SK-N-SH (cell line): ENCODE data around the gene RREB1. TPM values are rescaled to one million over a fixed set of nuclear protein-coding genes. Genes with fewer than 3 reads are reported as not detected.

Experiments used
- CTCF ChIA-PET: fragments of 300-600, 350-600 bp; formaldehyde crosslinking; extraction: SDS; loops from one replicate; lab custom pipeline; 2021; lab: Yijun Ruan, JAX
- POLR2A ChIA-PET: fragments of 350-600 bp; sonication (Branson Sonifier 250); formaldehyde crosslinking; extraction: SDS; loops from one replicate; lab custom pipeline; 2020; ENCODE audit warnings: antibody characterized with exemption, inconsistent platforms; lab: Yijun Ruan, JAX
- DNase-seq: peaks from one replicate; pipeline ENCODE4 v3.0.0; 2012
- H2AFZ ChIP-seq: fragments of 200-600 bp; sonication (generic); 2 replicates; pipeline ENCODE4 v1.8.1; 2016; ENCODE audit warnings: antibody characterized with exemption, mild to moderate bottlenecking, low read depth
- H3F3A ChIP-seq: fragments of 200-600 bp; sonication (generic); replicated peaks from 2 replicates; pipeline ENCODE3; 2016; ENCODE audit warnings: antibody characterized with exemption, mild to moderate bottlenecking; ENCODE audit not compliant: insufficient read depth
- H3K27ac ChIP-seq, 2 experiments: fragments of 200-500 bp in 1 of 2; fragments of 200-600 bp in 1 of 2; sonication (Bioruptor generic) in 1 of 2; sonication (generic), shearing (Covaris generic) in 1 of 2; 2 replicates each; pipeline versions ENCODE4 v1.5.1 to v1.6.1; 2014 to 2016; ENCODE audit warnings: low read depth in 2 of 2, inconsistent platforms in 1 of 2, low read length in 1 of 2, mild to moderate bottlenecking in 1 of 2, mixed read lengths in 1 of 2
- H3K27me3 ChIP-seq: fragments of 200-600 bp; sonication (generic), shearing (Covaris generic); 2 replicates; pipeline ENCODE4 v1.6.1; 2016; ENCODE audit warnings: mixed run types; ENCODE audit not compliant: insufficient read depth
- H3K36me3 ChIP-seq, 2 experiments: fragments of 200-500 bp in 1 of 2; fragments of 200-600 bp in 1 of 2; sonication (Bioruptor generic) in 1 of 2; sonication (generic) in 1 of 2; replicated peaks in 1 of 2; 2 replicates each; pipeline versions ENCODE3 to v1.5.1; 2014 to 2016; ENCODE audit warnings: low read length in 1 of 2, mild to moderate bottlenecking in 1 of 2; ENCODE audit not compliant: insufficient read depth in 2 of 2, control insufficient read depth in 1 of 2
- H3K4me1 ChIP-seq, 2 experiments: fragments of 200-500 bp in 1 of 2; fragments of 200-600 bp in 1 of 2; sonication (Bioruptor generic) in 1 of 2; sonication (generic), shearing (Covaris generic) in 1 of 2; 2 replicates each; pipeline versions ENCODE4 v1.5.1 to v1.6.1; 2014 to 2016; ENCODE audit warnings: low read depth in 1 of 2, low read length in 1 of 2, mixed run types in 1 of 2; ENCODE audit not compliant: insufficient read depth in 2 of 2, control insufficient read depth in 1 of 2
- H3K4me2 ChIP-seq: fragments of 200-600 bp; sonication (generic), shearing (Covaris generic); 2 replicates; pipeline ENCODE4 v1.6.1; 2017; ENCODE audit warnings: mixed run types
- H3K4me3 ChIP-seq, 2 experiments: fragments of 200-500 bp in 1 of 2; fragments of 200-600 bp in 1 of 2; sonication (Bioruptor generic) in 1 of 2; sonication (generic), shearing (Covaris generic) in 1 of 2; 2 replicates each; pipeline versions ENCODE4 v1.5.1 to v1.8.1; 2014 to 2016; ENCODE audit warnings: low read depth in 2 of 2, inconsistent platforms in 1 of 2, low read length in 1 of 2, mild to moderate bottlenecking in 1 of 2, mixed read lengths in 1 of 2, moderate library complexity in 1 of 2
- H3K79me2 ChIP-seq: fragments of 200-600 bp; sonication (generic); 2 replicates; pipeline ENCODE4 v1.8.1; 2017; ENCODE audit warnings: mild to moderate bottlenecking; ENCODE audit not compliant: insufficient read depth
- H3K9ac ChIP-seq: fragments of 200-600 bp; sonication (generic); 2 replicates; pipeline ENCODE4 v1.6.1; 2017; ENCODE audit warnings: mixed run types
- H3K9me2 ChIP-seq: fragments of 200-600 bp; sonication (generic); 2 replicates; pipeline ENCODE4 v1.6.1; 2017; ENCODE audit warnings: mixed run types
- H3K9me3 ChIP-seq: fragments of 200-600 bp; sonication (generic); 2 replicates; pipeline ENCODE4 v1.6.1; 2017; ENCODE audit warnings: mixed run types, mild to moderate bottlenecking, moderate library complexity
- H4K20me1 ChIP-seq: fragments of 200-600 bp; sonication (generic); 2 replicates; pipeline ENCODE4 v1.6.1; 2017; ENCODE audit warnings: mild to moderate bottlenecking, mixed run types; ENCODE audit not compliant: insufficient read depth
- CTCF ChIP-seq: fragments of 200-600 bp; sonication (generic); IDR thresholded peaks from 2 replicates; pipeline ENCODE4 v1.6.1; 2017; ENCODE audit warnings: antibody characterized with exemption, mild to moderate bottlenecking, moderate library complexity
- ELF1 ChIP-seq: IDR thresholded peaks from 2 replicates; pipeline ENCODE4 v1.4.0; 2012
- FOXJ3 ChIP-seq: sonication (generic); formaldehyde crosslinking; IDR thresholded peaks from 2 replicates; pipeline ENCODE4 v1.5.1; 2020; ENCODE audit warnings: mild to moderate bottlenecking, missing genetic modification reagents
- FOXM1 ChIP-seq: IDR thresholded peaks from 2 replicates; pipeline ENCODE4 v1.4.0; 2012; ENCODE audit warnings: low read depth, mild to moderate bottlenecking
- GABPA ChIP-seq: IDR thresholded peaks from 2 replicates; pipeline ENCODE4 v1.4.0; 2012; ENCODE audit warnings: low read depth, mild to moderate bottlenecking
- GATA2 ChIP-seq: sonication (generic); formaldehyde crosslinking; IDR thresholded peaks from 2 replicates; pipeline ENCODE4 v1.5.0; 2020; ENCODE audit warnings: mild to moderate bottlenecking, missing genetic modification reagents
- JUND ChIP-seq: IDR thresholded peaks from 2 replicates; pipeline ENCODE4 v1.4.0; 2012
- MEF2A ChIP-seq: IDR thresholded peaks from 2 replicates; pipeline ENCODE4 v1.4.0; 2012; ENCODE audit warnings: low read depth, borderline replicate concordance
- MXI1 ChIP-seq: IDR thresholded peaks from 2 replicates; pipeline ENCODE4 v1.6.1; 2012; ENCODE audit warnings: mild to moderate bottlenecking, low read depth, low read length, improper control_type of control experiment
- NFIC ChIP-seq: IDR thresholded peaks from 2 replicates; pipeline ENCODE4 v1.4.0; 2012; ENCODE audit warnings: borderline replicate concordance
- NRF1 ChIP-seq: IDR thresholded peaks from 2 replicates; pipeline ENCODE4 v1.6.1; 2012; ENCODE audit warnings: low read depth, mild to moderate bottlenecking, low read length
- PBX3 ChIP-seq: IDR thresholded peaks from 2 replicates; pipeline ENCODE4; 2012
- POLR2AphosphoS5 ChIP-seq: IDR thresholded peaks from 2 replicates; pipeline ENCODE4 v1.6.1; 2012; ENCODE audit warnings: low read depth, low read length
- REST ChIP-seq: IDR thresholded peaks from 2 replicates; pipeline ENCODE4 v1.6.1; 2012; ENCODE audit warnings: mild to moderate bottlenecking, low read depth, low read length, moderate library complexity
- RFX5 ChIP-seq: IDR thresholded peaks from 2 replicates; pipeline ENCODE4 v1.6.1; 2012; ENCODE audit warnings: mild to moderate bottlenecking, improper control_type of control experiment, low read length
- RXRA ChIP-seq: IDR thresholded peaks from 2 replicates; pipeline ENCODE4 v1.4.0; 2012; ENCODE audit warnings: low read depth, mild to moderate bottlenecking, borderline replicate concordance
- TAF1 ChIP-seq: IDR thresholded peaks from 2 replicates; pipeline ENCODE4 v1.6.1; 2012; ENCODE audit warnings: low read depth, mild to moderate bottlenecking, low read length, moderate library complexity, borderline replicate concordance
- TEAD4 ChIP-seq: IDR thresholded peaks from 2 replicates; pipeline ENCODE4 v1.4.0; 2012; ENCODE audit warnings: mild to moderate bottlenecking, borderline replicate concordance; ENCODE audit not compliant: insufficient read depth
- USF1 ChIP-seq: IDR thresholded peaks from 2 replicates; pipeline ENCODE4 v1.4.0; 2012; ENCODE audit warnings: low read depth, borderline replicate concordance
- USF2 ChIP-seq: fragments of 150-350 bp; IDR thresholded peaks from 2 replicates; pipeline ENCODE4 v1.6.1; 2017; ENCODE audit warnings: antibody characterized with exemption, low read length, low read depth, borderline replicate concordance
- YY1 ChIP-seq: IDR thresholded peaks from 2 replicates; pipeline ENCODE4 v1.4.0; 2012; ENCODE audit warnings: low read depth, mild to moderate bottlenecking
- ZBTB33 ChIP-seq: IDR thresholded peaks from 2 replicates; pipeline ENCODE4 v1.4.0; 2012; ENCODE audit warnings: low read depth, borderline replicate concordance
- WGBS: methylation state at CpG from one replicate; pipeline ENCODE4 v1.1.6; 2017; ENCODE audit warnings: low lambda C conversion rate; 5-methylcytosine and 5-hydroxymethylcytosine counted together
- polyA plus RNA-seq, 3 experiments: library from polyadenylated mRNA; depleted of rRNA; stranded (reverse); fragments of >200 nt; gene quantifications; 2 replicates each; pipeline ENCODE4 v1.2.3, GENCODE V29; 2012

RREB1 gene
- polyA plus RNA-seq, 1 of the 3 experiments (the other 2 are of a cell fraction) = 2.0 TPM

GRCh38 chr6:7197747-7198146, 90.0 kb downstream of the RREB1 start (continued):
- TF ChIP-seq ZBTB33 = no peak
- no peak for TF ChIP-seq GABPA
- no peak for TF ChIP-seq RFX5
- TF ChIP-seq RXRA = no peak
- no peak for TF ChIP-seq YY1
- no peak for TF ChIP-seq NRF1
- TF ChIP-seq USF1 = no peak

- Histone ChIP-seq H3K79me2 (peaks cover 3% of the 10 kb centered on the region), H3K4me2 (no peak overlapping the region), H3K9me2 (no peaks in the 10 kb centered on the region), H2AFZ (no peak overlapping the region), H3K9me3 (no peaks in the 10 kb centered on the region), H3K36me3 (peaks cover 4 to 12% of the 10 kb centered on the region in 2 experiments), H3K4me1 (peaks cover 0 to 3% of the 10 kb centered on the region in 2 experiments; a peak in 1 of 4 replicates), H3F3A (no peaks in the 10 kb centered on the region), H3K4me3 (no peak overlapping the region), H3K27me3 (no peaks in the 10 kb centered on the region), H3K9ac (no peak overlapping the region), H4K20me1 (no peaks in the 10 kb centered on the region), H3K27ac (no peak overlapping the region)
- CTCF ChIA-PET = interaction anchor here (1.3 kb wide), 1 partner anchor 39 kb away, joined by 3 read pairs; no protein-coding TSS in a partner anchor
- WGBS = 75% methylated on average over 11 of the region's 11 CpGs
- DNase-seq = no peak
- POLR2A ChIA-PET = no interaction called here
- TF ChIP-seq MEF2A = no peak
- no peak for TF ChIP-seq TEAD4
- no peak for TF ChIP-seq JUND
- no peak for TF ChIP-seq USF2
- no peak for TF ChIP-seq TAF1
- no peak for TF ChIP-seq POLR2AphosphoS5
- TF ChIP-seq CTCF = no peak
- no peak for TF ChIP-seq REST
- TF ChIP-seq GATA2 (CRISPR knock-in tag) = no peak
- no peak for TF ChIP-seq NFIC
- no peak for TF ChIP-seq FOXM1
- TF ChIP-seq PBX3 = no peak
- no peak for TF ChIP-seq ELF1
- TF ChIP-seq FOXJ3 (CRISPR knock-in tag) = no peak
- TF ChIP-seq MXI1 = no peak
Observed at GRCh38 chr6:7198833-7199800, 91.4 kb downstream of the RREB1 start.
